Renal cortex interstitium (tissue), 11 donors: ENCODE data around the gene TGM5. TPM values are rescaled to one million over a fixed set of nuclear protein-coding genes. Genes with fewer than 3 reads are reported as not detected.
"Not testable (repeated sequence)": the region's sequence is repeated elsewhere in the genome, so short reads cannot be mapped to it uniquely, and the experiment has no call there.

ENCODE experiments used
- DNase-seq, 11 donors: peaks; one replicate each; pipeline ENCODE4 v3.0.0-alpha.2; 2013; ENCODE audit warnings: low read depth in 9 of 11, low spot score in 4 of 11; ENCODE audit errors: extremely low read depth in 1 of 11
- polyA plus RNA-seq, 3 donors: library from polyadenylated mRNA; unstranded; fragments of 120-200 nt; gene quantifications; one replicate each; pipeline ENCODE4 v1.2.1, GENCODE V29; 2013; ENCODE audit not compliant: insufficient read length in 3 of 3

TGM5 gene
- polyA plus RNA-seq, 3 donors, result not detected

GRCh38 chr15:43251185-43251870 is 15.4 kb downstream of the TGM5 start:
- no peak for DNase-seq

- no peak for DNase-seq
These were observed 15.9 kb downstream of the TGM5 start for GRCh38 chr15:43250785-43251184.

GRCh38 chr15:43249699-43250203 is 17.0 kb downstream of the TGM5 start:
- DNase-seq, result no peak

DNA sequence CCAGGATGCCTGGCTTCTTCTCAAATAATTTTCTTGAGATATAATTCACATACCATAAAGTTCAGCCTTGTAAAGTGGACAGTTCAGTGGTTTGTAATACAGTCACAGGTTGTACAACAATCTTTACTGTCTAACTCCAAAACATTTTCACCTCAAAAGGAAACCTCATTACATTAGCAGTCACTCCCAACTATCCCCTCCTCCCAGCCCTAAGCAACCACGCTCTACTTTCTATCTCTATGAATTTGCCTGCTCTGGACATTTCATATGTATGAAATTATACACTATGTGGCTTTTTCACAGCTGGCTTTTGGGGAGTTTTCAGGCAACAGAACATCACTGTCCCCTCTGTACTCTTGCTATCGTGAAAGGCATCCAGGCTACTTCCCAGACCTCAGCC is 17.5 kb downstream of the TGM5 start:
- no peak for DNase-seq

DNA sequence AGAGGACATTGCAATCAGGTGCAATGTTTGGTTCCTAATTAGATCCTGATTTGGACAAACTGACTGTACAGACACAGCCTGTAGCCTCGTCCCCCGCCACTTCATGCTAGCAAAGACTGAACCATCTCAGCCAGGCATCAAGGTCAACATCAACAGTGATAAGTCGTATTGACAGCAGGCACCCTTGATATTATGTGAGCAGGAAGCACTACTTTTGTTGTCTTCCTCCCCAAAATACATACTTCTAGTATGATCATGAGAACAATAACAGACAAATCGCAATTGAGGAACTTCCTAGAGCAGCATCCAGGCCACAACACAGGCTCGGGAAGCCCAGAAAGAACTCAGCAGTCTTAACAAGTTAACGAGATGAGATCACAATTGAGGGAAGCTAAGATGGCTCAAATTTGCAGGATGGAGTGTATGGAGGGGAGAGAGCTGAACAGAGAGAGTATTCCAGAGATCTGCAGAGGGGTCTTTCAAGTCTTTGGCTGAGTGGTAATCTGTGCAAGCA is 20.4 kb downstream of the TGM5 start:
- no peak for DNase-seq

DNA sequence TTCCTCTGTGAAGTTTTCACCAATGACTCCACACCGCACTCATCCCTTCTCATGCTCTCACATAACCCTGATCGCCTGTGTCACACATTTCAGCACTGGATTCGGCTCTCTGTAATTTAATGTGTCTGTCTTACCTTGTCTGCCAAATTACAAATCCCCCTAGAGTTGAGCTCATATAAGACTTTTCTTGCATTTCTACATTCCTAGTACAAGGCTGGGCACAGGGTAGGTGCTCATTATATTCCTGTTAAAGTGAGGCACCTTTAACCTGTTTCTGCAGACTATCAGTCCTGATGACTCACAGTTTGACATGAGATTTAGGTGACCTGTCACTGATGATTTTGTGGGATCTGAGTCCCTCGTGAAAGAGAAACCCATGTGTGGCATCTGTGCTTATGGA is 22.6 kb downstream of the TGM5 start:
- DNase-seq, result no peak

DNA sequence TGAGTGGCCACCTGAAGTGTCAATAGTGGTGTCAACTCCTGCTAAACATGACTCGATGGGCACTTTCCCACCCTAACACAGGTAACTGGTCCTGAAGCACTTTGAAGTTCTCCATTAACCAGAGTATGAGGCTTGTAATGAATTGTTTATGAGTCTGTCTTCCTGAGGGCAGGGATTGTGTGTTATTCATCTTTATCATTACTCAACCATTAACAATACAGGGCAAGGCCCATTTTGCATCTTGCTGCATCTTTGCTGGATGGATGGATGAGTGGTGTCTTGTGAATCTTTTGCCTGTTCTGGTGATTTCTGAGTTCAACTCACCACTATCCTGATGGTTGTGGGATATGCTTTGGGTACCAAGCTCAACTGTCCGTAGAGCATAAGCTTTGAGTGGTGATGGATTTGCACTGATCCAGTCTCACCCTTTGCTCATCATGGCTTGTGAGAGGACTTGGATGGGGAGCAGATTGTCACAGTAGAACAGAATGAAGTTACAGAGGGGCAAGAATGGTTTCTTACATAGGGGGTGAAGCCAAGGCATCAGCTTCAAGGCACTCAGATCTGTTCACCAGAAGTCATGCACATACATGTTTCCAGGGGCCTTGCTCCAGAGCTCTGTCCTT is 23.6 kb downstream of the TGM5 start:
- no peak for DNase-seq

GRCh38 chr15:43242616-43243015 is 24.1 kb downstream of the TGM5 start:
- DNase-seq, result no peak

- DNase-seq, result no peak
These were observed 25.6 kb downstream of the TGM5 start for GRCh38 chr15:43241100-43241499.

GRCh38 chr15:43239732-43240491 is 26.8 kb downstream of the TGM5 start:
- no peak for DNase-seq

GRCh38 chr15:43238671-43239131 is 28.0 kb downstream of the TGM5 start:
- no peak for DNase-seq

DNA sequence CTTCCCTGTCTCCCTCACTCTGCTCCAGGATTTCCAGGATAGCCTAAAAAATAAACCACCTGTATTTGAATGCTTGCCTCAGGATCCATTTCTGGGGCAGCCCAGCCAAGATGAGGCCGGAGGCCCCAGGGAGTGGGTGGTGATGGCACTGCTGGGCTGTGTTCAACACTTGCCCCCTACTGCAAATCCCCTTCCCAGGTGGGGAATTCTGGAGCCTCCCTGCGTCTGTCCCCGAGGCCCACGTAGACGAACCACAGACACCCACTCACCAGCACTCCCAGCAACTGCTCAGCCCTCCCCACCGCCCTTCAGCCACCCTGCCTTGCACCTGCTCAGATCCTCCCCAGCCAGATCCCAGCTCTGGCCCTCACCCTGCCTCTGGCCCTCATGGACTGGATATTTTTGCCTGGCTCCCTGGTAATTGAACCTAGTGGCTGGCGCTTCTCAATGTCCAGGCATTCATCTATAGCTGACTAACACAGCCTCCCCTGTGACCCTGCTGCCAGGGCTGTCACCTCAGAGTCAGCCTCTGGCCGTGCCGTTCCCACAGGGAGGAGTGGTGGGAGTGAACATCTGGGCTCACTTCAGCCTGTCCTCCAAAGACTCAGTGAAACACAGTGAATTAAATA is 28.8 kb downstream of the TGM5 start:
- DNase-seq, result no peak

DNA sequence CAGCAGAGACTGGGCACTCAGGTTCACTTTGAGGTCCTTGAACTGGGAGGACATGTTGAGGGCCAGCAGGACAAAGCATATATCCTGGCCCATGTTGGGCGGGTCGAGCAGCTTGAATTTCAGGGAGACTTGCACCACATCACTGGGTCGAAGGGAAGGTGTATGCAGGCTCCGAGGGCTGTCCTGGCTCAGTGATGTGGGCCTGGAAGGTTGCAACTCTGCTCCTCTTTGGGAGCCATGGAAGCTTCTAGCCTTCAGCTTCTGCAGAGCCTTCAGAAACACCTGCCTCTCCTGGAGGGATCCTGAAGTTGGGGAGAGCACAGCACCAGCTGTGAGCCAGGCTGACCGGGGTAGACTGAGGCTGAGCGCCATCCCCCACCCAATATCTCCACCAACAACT is 31.2 kb downstream of the TGM5 start:
- no peak for DNase-seq

- no peak for DNase-seq
These were observed 34.3 kb downstream of the TGM5 start for GRCh38 chr15:43232289-43232874.

GRCh38 chr15:43230640-43231115 is 36.0 kb downstream of the TGM5 start:
- DNase-seq, result no peak

GRCh38 chr15:43229977-43230376 is 36.8 kb downstream of the TGM5 start:
- no peak for DNase-seq

DNA sequence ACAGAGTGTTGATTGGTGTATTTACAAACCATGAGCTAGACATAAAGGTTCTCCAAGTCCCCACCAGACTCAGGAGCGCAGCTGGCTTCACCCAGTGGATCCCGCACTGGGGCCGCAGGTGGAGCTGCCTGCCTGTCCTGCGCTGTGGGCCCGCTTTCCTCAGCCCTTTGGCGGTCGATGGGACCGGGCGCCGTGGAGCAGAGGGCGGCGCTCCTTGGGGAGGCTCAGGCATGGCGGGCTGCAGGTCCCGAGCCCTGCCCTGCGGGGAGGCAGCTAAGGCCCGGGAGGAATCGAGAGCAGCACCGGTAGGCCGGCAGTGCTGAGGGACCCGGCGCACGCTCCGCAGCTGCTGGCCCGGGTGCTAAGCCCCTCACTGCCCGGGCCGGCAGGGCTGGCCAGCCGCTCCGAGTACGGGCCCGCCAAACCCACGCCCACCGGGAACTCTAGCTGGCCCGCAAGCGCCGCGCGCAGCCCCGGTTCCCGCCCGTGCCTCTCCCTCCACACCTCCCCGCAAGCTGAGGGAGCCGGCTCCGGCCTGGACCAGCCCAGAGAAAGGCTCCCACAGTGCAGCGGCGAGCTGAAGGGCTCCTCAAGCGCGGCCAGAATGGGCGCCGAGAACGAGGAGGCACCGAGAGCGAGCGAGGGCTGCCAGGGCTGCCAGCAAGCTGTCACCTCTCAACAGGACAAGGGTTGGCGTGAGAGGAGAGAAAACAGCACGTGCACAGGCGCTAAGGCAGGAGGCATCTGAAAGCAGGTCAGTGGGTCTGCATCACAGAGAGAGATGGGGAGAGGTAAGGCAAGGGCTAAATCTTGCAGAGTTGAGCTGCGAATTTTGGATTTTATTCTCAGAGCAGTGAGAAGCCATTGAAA is 40.1 kb downstream of the TGM5 start:
- DNase-seq, result no peak

DNA sequence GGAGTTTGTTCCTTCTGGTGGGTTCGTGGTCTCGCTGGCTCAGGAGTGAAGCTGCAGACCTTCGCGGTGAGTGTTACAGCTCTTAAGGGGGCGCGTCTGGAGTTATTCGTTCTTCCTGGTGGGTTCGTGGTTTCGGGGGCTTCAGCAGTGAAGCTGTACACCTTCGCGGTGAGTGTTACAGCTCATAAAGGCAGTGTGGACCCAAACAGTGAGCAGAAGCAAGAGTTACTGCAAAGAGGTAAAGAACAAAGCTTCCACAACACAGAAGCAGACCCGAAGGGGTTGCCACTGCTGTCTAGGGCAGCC is 40.8 kb downstream of the TGM5 start:
- DNase-seq, result not testable (repeated sequence)
